Gastroesophageal sphincter (tissue), 4 donors: ENCODE data around the gene MGST3. TPM values are rescaled to one million over a fixed set of nuclear protein-coding genes. Genes with fewer than 3 reads are reported as not detected.

Experiments used
- ATAC-seq: fragments of 150-250 bp; one replicate; pipeline ENCODE4 v1.9.1; 2016; ENCODE audit warnings: mild to moderate bottlenecking, moderate library complexity
- H3K27ac ChIP-seq, 4 donors: fragments of 200-600 bp; sonication (generic) in 3 of 4; 1 replicate in 3 of 4; 2 replicates in 1 of 4; pipeline ENCODE4 v1.5.1; 2016 to 2019
- H3K27me3 ChIP-seq: fragments of 200-600 bp; sonication (generic); one replicate; pipeline ENCODE4 v1.5.1; 2019
- H3K36me3 ChIP-seq, 2 donors: fragments of 200-600 bp; sonication (generic); one replicate each; pipeline ENCODE4 v1.5.1; 2019; ENCODE audit warnings: control low read depth in 1 of 2
- H3K4me1 ChIP-seq, 3 donors: fragments of 200-600 bp; sonication (generic); 1 replicate in 2 of 3; 2 replicates in 1 of 3; pipeline ENCODE4 v1.5.1; 2016 to 2019; ENCODE audit warnings: control low read depth in 2 of 3
- H3K4me3 ChIP-seq, 2 donors: fragments of 200-600 bp; sonication (generic); one replicate each; pipeline ENCODE4 v1.5.1; 2019; ENCODE audit warnings: mild to moderate bottlenecking in 1 of 2, moderate library complexity in 1 of 2
- H3K9me3 ChIP-seq, 3 donors: fragments of 200-600 bp; sonication (generic); one replicate each; pipeline ENCODE4 v1.5.1; 2017 to 2019; ENCODE audit warnings: control low read depth in 2 of 3
- EP300 ChIP-seq: sonication (generic); formaldehyde crosslinking; IDR thresholded peaks from one replicate; pipeline ENCODE4 v1.6.1; 2017; ENCODE audit warnings: antibody characterized with exemption, mild to moderate bottlenecking
- POLR2A ChIP-seq, 2 donors: fragments of 450-650 bp; IDR thresholded peaks; one replicate each; pipeline ENCODE4 v1.6.1; 2017; ENCODE audit warnings: antibody characterized with exemption in 2 of 2, mild to moderate bottlenecking in 2 of 2, moderate library complexity in 1 of 2
- POLR2AphosphoS5 ChIP-seq: sonication (generic); formaldehyde crosslinking; IDR thresholded peaks from one replicate; pipeline ENCODE4 v1.6.1; 2017; ENCODE audit warnings: antibody characterized with exemption
- WGBS, 2 donors: methylation state at CpG; one replicate each; pipeline ENCODE4 v1.1.5; 2018; ENCODE audit warnings: low coverage in 1 of 2; 5-methylcytosine and 5-hydroxymethylcytosine counted together
- total RNA-seq, 4 donors: library from RNA; depleted of rRNA; stranded (reverse); fragments of >200 nt; gene quantifications; one replicate each; pipeline ENCODE4 v1.1.0, GENCODE V29; 2016
- TF ChIP-seq, protein P1 (sequence below), 4 experiments: fragments of 200-600 bp in 2 of 4; fragments of 450-650 bp in 2 of 4; sonication (generic) in 1 of 4; IDR thresholded peaks; one replicate each; pipeline ENCODE4 v1.5.1; 2017 to 2019; ENCODE audit warnings: antibody characterized with exemption in 4 of 4, mild to moderate bottlenecking in 2 of 4, moderate library complexity in 2 of 4

MGST3 gene
- total RNA-seq, 4 donors from 2014 or later: 190 to 236 (median 230) TPM

DNA sequence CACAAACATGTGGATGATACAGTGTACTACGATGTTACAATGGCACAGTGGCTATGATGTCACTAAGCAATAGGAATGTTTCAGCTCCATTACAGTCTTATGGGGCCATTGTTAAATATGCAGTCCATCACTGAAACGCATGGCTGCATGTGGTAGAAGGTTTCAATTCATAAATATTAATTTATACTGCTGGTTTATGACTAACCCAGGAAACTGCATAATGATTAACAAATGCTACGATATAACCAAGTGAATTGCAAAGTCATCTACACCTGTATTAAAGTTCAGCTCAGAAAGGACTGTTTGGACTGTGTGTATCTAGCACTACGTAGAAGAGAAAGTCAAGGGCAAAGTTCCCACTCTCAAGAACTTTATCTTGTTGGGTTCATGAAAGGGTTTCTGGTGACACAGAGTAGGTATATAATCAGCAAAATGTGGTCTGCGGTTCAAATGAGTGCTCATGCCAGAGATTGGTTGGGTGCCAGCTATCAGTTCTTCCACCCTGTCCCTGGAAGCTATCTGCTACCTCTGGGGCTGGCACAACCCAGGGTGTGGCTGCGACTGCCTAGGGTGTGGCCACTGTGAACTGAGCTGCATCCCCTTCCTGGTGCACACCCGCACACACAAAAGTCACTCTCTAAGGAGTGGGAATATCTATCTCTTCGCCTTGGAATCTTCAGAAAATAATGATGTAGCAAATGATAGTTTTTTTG is 14.8 kb downstream of the MGST3 start:
- Histone ChIP-seq H3K9me3 (no peaks in the 10 kb centered on the region), H3K4me1 (peaks cover 0 to 83% (median 0%) of the 10 kb centered on the region in 3 donors), H3K27ac (no peak overlapping the region), H3K36me3 (peaks cover 0 to 14% of the 10 kb centered on the region in 2 donors), H3K4me3 (no peak overlapping the region), H3K27me3 (no peaks in the 10 kb centered on the region)
- WGBS, 2 donors: 78 to 82% methylated on average over 8 of the region's 8 CpGs
- no peak for ATAC-seq
- no peak for TF ChIP-seq POLR2AphosphoS5
- no peak for TF ChIP-seq POLR2A (IDR thresholded peaks at IDR 0.05)
- TF ChIP-seq, protein P1, sequence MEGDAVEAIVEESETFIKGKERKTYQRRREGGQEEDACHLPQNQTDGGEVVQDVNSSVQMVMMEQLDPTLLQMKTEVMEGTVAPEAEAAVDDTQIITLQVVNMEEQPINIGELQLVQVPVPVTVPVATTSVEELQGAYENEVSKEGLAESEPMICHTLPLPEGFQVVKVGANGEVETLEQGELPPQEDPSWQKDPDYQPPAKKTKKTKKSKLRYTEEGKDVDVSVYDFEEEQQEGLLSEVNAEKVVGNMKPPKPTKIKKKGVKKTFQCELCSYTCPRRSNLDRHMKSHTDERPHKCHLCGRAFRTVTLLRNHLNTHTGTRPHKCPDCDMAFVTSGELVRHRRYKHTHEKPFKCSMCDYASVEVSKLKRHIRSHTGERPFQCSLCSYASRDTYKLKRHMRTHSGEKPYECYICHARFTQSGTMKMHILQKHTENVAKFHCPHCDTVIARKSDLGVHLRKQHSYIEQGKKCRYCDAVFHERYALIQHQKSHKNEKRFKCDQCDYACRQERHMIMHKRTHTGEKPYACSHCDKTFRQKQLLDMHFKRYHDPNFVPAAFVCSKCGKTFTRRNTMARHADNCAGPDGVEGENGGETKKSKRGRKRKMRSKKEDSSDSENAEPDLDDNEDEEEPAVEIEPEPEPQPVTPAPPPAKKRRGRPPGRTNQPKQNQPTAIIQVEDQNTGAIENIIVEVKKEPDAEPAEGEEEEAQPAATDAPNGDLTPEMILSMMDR (IDR thresholded peaks at IDR 0.05): no peak
- no peak for TF ChIP-seq EP300

DNA sequence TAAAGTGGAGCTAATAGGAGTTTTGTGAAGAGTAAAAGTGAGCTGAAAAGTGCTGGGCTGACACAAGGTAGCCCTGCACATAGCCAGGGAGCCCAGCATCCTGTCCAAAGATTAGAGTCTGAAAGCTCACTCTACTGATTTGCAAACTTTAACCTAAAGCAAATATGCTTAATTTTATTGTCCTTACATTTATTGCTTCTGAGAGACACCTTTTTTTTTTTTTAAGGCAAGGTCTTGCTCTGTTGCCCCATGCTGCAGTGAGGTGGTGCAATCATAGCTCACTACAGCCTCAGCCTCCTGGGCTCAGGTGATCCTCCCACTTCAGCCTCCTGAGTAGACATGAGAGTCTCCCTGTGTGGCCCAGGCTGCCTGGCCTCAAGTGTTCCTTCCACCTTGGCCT is 16.5 kb downstream of the MGST3 start:
- Histone ChIP-seq H3K4me3 (no peak overlapping the region), H3K9me3 (no peaks in the 10 kb centered on the region), H3K27ac (no peak overlapping the region), H3K4me1 (peaks cover 0 to 66% (median 0%) of the 10 kb centered on the region in 3 donors), H3K36me3 (peaks cover 0 to 31% of the 10 kb centered on the region in 2 donors), H3K27me3 (no peaks in the 10 kb centered on the region)
- ATAC-seq: no peak
- TF ChIP-seq EP300 (no peak), POLR2AphosphoS5 (no peak), POLR2A (IDR thresholded peaks at IDR 0.05) (no peak)
- TF ChIP-seq, protein P1 (IDR thresholded peaks at IDR 0.05): no peak

DNA sequence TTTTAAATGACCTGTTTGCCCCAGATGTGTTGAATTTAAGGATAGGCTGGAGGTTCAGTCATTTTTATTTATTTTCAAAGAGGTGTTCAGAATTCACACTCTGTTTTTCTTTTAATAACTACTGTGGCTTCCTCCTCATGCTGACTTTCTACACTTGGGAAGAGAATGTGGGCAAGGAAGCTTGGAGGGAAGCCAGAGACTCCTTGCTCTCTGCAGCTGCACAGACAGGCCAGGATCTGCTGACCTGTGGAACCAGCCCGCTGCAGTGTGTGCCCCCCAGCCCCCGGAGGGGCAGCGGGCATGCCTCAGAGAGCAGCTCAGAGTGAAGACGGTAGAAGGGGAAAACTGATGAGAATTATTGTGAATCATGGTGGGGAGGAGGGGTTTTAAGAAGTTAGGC is 16.9 kb downstream of the MGST3 start:
- Histone ChIP-seq H3K36me3 (peaks cover 0 to 35% of the 10 kb centered on the region in 2 donors), H3K9me3 (no peaks in the 10 kb centered on the region), H3K4me1 (peaks cover 0 to 62% (median 0%) of the 10 kb centered on the region in 3 donors), H3K27ac (no peak overlapping the region), H3K4me3 (no peak overlapping the region), H3K27me3 (no peaks in the 10 kb centered on the region)
- 87% methylated on average over 3 of the region's 4 CpGs; no CpG with 5 or more reads in 1 of the 2 donors for WGBS, 2 donors
- TF ChIP-seq, protein P1 (IDR thresholded peaks at IDR 0.05): no peak
- TF ChIP-seq EP300 (no peak), POLR2A (IDR thresholded peaks at IDR 0.05) (no peak)
- ATAC-seq: no peak

DNA sequence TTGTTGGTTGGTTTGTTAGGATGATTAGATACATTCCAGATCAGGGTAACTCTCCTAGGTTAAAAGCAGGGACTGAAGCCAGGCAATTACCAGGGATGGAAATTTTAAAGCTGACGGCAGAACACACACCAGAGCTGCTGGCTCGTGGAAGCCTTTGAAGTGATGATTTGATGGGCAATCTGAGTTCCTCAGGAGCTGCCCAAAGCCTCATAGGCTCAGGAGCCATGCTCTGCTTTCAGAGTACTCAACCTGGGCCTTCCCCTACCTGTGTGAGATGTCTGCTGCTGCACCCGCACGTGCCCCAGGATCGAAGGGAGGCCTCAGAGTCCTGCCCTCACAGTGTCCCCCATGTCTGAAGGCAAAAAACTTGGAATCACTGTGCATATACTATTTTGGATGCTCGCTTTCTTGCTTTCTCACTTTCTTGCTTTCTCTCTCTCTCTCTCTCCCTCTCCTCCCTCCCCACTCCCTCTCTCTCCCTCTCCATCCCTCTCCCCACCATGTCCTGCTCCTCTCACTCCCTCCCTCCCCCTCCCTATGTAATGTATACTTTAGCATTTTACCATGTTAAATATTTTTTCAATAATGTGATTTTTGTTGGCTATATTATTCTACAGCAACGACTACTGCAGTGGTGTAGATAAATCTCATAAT is 18.0 kb downstream of the MGST3 start:
- WGBS, 2 donors: 68 to 69% methylated on average over 2 to 7 of the region's 7 CpGs
- Histone ChIP-seq H3K4me1 (peaks cover 0 to 53% (median 0%) of the 10 kb centered on the region in 3 donors), H3K27ac (no peak overlapping the region), H3K4me3 (no peak overlapping the region), H3K27me3 (no peaks in the 10 kb centered on the region), H3K9me3 (no peaks in the 10 kb centered on the region), H3K36me3 (peaks cover 0 to 46% of the 10 kb centered on the region in 2 donors)
- no peak for TF ChIP-seq POLR2A (IDR thresholded peaks at IDR 0.05)
- TF ChIP-seq EP300: no peak
- TF ChIP-seq, protein P1 (IDR thresholded peaks at IDR 0.05): no peak
- no peak for TF ChIP-seq POLR2AphosphoS5
- no peak for ATAC-seq
